C4-2B (cell line): ENCODE data around the gene LRRC46.

Experiments used
- CTCF ChIP-seq: fragments of 450-650 bp; conservative IDR thresholded peaks from 2 replicates; pipeline ENCODE4 v1.5.1; 2017; ENCODE audit warnings: mild to moderate bottlenecking
- ZFX ChIP-seq: fragments of 450-650 bp; IDR thresholded peaks from 2 replicates; pipeline ENCODE4 v1.6.1; 2017

- TF ChIP-seq CTCF (no peak), ZFX (no peak)
These were observed 25.4 kb downstream of the LRRC46 start for GRCh38 chr17:47856830-47857229.
